ENCODE measurements around the gene FAM83G.

Gene FAM83G

DNA sequence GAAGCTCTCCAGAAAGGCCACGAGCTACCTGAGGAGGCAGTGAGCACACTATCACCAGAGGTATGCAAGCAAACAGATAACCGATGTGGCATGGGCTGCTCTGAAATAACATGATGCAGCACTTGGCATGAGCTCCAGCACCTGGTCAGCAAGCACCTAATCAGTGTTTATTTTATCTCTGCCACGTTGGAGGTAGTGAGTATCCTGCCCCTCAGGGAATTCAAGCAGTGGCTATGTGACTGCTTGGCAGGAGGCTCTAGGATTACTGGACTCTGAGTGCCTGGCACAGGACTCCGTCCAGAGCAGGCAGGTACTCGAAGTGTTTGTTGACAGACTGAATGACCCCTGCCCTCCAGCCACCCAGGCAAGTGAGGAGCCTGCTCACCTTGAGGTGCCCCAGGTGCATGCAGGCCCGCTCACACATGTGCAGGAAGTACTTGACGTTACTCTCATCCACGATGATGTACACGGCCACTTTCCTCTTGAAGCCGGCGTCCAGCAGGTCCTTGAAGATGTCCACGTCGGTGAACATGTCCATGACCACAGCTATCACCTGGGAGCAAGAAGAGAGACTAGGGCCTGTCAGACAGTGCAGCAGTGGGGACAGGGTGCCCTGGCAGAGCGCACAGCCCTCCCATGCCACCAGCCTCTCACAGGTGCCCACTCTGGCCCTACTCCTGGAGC, 16.6 kb downstream of the FAM83G start:
- DNase-seq = no peak

DNA sequence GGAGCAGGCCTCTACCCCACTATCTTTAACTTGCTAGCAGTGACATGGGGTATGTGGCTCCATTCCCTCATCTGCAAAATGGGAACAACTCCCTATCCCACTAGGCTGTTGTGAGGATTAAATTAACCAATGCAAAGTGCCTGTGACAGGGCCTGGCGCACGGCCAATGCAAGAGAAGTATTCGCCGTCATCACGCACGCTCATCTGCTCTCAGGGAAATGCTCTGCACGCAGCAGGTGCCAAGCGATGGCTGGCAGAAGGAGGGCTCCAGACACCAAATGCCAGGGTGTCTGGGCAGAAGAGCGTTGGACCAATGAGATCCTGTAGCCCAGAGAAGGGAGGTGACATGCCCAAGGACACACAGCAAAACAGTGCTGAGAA, 17.3 kb downstream of the FAM83G start:
- DNase-seq = no peak

DNA sequence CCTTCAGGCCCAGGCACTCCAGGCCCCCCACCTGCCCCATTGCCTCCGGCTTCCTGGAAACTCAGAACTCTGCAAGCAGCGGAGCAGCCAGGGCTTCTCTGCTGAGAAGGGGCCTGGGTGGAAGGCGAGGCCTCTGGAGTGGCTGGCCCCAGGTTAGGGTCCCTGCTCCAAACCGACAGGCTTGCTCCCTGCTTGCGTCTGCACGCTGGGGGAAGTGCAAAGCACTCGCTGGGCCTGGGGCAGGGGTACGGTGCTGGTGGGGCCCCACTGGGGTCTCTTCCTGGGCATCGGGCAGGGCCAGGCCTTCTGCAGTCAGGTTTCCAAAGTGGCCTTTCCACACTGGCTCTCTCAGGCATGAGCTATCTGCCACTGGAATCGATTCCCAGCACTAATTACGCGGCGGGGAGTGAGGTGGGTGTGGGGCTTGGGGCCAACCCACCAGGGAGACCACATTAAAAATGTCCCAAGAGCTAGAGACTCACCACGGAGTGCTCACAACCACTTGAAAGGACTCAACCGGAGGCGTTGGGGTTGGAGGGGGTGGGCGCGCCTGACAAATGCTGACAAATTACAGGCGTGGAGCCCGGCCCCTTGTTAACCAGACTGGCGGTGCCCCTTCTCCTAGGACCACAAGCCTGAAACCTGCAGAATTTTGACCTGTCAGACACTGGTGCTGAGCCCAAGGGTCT, 17.9 kb downstream of the FAM83G start:
- DNase-seq = no peak

DNA sequence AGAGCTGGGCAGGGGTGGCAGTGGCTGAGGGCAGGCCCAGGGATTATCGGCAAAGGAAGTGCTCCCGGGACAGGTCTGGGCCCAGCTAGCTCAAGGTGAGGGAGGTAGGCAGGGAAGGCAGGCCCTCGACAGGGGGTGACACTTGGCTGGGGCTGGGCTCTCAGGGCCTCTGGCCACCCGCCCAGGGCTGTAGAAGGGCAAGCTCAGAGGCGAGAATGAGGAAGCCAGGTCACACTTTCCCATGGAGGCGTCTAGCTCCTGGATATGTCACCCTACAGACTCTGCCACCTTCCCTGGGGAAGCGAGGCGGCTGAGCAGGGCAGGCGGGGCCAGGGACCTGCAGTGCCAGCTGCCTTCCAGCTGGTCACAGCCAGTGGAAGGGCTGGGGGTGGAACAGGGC, 19.1 kb downstream of the FAM83G start:
- DNase-seq = no peak

DNA sequence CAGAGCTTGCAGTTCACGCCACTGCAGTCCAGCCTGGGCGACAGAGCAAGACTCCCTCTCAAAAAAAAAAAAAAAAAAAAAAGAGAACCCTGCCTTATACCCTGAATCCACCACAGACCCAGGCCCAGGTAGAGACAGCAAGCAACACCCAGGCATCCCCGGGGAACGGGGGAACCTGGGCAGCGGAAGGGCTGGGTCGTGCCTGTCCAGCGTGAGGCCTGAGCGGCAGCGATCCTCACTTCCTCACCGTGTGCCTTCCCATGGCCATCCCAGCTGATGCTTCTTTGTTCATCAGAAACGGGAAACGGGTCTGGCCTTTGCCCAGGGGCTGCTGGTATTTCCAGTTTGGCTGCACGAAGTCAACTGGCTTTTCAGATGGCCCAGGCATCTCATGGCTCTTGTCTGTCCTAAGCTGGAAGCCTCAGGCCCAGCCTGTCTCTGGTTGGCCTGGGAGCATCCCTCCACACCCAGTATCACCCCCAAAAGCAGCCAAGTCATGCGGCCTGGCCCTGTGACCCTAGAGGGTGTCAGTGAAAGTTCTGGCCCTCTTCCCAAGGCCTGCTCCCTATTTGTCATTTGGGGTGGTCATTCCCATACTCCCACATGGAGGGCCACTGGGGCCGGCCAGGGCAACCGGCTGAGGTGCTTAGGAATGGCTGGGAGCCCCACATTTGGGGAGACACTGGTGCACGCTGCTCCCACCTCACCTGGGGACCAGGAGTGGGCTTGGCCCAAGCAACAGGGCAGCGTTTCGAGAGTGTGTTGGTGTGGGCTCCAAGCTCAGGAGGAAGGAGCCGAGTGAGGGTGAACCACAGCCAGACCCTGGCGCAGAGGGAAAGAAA, 20.1 kb downstream of the FAM83G start:
- DNase-seq = no peak

DNA sequence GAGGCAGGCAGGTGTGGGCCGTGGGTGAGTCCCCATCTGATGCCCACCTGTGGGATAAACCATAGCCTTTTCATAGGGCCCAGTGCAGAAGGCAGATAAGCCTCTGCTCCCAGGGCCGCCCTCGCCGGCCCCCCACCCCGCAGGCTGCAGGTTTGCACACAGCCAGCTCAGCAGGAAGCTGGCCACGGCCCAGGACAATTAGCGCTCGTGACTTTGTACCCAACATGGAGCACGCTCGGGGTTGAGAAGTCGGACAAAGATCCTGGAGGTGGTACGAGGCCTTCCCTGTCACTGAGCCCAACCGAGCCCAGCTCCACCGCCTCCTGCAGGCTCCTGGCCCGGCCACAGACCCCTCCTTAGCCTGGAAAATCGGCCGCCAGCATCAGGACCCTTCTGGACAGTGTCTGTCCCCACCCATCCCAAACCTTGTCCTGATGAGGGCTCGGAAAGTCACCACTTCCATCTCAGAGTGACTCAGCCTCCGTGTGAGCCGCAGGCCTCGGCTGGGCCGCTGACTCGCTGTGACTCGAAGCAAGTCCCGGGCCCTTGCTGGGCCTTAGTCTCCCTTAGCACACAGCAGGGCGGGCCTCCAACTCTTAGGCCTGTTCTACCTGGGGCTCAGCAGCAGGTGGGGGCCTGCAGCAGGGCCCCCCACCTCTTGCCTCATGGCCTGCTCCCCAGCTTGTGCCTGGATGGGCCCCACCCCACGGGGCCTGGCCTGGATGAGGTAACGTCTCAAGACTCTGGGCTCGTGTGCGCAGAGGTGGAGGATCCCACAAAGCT, 22.7 kb downstream of the FAM83G start:
- peak; percentile 58 for DNase-seq

DNA sequence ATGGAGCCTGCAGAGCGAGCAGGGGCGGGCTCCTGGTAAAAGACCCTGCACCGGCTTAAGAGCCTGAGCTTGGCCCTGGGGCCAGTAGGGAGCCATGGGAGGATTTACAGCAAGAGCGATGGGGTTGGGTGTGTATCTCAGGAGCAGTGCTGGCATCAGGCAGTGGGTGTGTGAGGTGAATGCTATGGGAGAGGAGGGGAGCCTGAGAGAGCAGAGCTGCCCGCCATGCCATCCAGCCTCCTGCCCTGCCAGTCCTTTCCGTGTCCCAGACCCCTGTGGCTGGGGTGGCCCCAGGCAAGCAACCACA, 23.3 kb downstream of the FAM83G start:
- no peak for DNase-seq

DNA sequence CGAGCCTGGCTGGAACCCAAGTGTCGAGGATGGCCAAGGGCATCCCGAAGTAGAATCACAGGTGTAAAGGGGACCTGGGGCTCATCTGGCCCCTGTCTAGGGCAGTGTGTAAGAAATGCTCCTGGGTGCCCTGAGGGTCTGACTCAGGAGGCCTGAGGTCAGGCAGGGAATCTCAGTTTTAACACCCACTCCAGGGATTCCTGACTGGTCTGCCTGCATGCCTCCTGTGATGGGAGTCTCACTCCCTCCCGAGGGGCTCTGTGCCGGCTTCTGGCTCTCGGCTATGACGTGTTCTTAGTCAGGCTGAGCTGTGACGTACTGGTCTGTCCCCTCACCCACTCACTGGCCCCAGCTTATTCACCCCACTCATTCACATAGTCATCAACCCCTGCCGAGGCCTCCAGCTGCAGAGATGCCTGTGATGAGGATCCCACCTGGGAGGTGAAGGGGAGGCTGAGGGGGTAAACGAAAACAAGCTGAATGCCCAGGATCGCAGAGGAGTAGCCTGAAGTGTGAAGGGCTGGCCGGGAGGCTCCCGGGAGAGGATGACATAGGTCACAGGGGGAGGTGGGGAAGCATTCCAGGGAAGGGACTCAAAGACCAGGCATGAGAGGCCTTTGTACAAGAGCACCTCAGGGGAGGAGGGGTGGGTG, 23.8 kb downstream of the FAM83G start:
- no peak for DNase-seq

DNA sequence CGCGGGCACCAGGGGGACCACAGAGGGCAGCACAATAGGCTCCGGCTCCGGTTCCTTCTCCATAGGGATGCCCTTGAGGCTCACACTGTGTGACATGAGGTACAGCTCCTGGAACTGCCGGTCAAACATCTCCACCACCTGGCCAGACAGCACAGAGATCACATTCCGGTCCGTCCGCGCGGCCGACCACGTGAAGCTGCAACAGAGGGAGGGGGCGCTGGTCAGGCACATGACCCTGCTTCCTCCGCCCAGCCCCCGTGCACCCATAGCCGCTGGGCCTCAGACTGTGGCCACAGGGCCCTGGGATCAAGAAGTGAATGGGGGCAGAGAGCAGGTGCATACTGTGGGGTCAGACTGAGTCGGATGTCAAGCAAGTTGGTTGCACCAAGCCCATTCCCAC, 25.9 kb downstream of the FAM83G start:
- DNase-seq = no peak

DNA sequence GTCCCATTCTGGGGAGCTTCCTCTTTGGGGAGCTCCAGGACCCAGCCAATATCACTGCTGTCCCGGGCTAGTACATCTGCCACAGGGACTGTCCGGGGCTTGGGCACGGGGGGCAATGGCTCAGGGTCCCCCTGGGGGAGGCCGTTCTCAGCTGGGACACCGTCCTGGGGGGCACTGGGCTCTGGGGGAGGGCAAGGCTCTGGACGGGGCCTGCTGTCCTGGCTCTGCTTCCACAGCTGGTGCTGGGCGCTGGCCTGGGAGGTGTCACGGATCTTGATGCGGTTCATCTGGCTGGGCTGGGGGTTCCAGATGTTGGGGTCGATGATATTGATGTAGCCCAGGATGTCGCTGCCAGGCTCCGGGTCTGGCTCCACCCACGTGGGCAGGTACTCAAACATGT, 26.5 kb downstream of the FAM83G start:
- no peak for DNase-seq

DNA sequence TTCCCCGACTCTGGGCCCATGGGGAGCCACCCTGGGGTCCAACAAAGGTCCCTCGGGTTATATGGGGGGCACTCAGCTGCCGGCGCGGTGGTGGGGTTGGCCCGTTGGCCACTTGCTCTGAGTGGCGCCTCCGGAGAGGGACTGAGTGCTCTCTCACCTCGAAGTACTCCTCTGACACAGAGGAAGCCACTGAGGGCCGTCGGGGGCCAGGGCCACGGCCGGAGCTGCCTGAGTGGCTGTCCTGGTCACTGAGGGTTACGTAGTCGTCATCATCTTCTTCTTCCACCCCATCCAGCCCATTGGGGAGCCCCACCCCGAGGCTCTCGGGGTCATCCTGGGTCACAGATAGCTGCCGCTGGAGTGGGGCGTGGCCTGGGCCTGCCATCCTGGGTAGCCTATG, 26.9 kb downstream of the FAM83G start:
- DNase-seq = no peak

DNA sequence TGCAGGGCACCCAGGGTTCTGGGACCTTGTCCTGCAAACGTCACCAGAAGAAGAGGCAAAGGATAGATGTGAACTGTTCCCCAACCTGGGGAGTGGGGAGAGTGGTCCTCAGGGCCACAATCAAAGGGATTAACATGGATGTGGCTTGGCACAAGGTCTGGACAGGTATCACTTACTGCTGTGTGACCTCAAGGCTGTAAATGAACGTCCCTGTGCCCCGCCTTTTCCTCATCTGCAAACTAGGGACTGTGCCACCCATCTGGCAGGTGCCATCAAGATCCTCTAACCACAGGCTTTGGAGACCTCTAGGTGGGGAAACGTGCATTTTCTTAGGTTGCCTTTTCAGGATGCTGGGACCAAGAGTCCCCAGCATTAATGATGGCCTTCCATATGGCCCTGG, 27.5 kb downstream of the FAM83G start:
- no peak for DNase-seq

DNA sequence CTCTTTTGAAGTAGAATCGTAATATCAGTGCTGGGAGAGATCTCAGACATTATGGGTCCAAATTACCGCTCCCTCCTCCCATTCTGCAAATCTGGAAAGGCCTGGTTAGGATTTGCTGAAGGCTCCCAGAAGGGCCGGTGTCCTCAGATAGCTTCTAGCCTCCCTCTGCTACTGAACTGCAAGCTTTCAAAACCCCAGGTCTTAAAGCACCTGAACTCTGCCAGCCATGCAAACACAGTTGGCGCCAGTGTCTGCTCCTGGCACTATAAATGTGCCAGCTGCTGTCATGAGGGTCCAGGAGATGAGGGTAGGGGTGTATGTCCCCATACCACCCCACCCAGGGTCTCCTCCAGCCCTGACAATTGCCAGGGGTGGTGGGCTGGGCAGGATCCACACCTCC, 28.4 kb downstream of the FAM83G start:
- no peak for DNase-seq

DNA sequence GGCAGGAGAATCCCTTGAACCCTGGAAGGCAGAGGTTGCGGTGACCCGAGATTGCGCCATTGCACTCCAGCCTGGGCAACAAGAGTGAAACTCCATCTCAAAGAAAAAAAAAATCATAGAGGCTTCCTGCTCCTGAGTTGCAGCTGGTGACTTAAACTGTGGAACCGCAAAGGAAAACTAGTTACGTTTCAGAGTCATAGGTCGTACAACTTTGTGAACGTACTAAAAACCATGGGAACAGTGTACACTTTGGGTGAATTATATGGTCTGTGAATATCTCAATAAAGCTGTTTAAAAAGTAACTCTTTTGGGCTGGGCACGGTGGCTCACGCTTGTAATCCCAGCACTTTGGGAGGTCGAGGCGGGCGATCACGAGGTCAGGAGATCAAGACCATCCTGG, 29.0 kb downstream of the FAM83G start:
- no peak for DNase-seq

DNA sequence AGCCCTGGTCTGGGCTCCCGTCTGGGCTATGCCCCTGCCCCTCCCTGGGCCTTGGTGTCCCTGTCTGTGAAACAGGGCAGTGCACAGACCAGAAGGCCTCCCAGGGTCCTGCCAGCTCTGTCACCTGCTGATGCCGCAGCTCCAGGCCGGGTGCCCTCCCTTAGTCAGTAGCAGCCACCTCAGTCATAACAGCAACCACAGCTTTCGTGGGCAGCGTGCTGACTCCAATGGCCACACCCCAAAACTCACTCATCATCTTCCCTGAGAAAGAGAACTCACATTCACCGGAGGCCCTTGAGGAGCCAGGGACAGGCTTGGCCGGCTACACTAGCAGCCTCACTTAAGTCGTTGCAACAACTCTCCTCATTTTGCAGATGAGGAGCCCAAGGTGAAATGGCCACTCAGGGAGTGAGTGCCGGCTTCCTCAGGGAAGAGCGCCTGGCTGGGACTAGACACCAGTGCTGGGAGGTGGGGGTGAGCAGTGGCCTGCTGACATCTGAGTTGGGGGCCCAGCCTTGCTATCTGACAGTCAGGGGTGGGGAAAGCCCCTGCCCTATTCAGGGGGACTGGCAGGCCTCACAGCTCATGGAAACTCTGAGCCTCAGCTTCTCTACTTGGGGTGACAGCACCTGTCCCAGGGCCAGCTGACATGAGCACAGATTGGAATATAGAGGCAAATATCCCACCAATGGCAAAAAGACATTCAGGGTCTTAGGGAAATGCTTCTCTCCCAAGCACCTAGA, 30.0 kb downstream of the FAM83G start:
- DNase-seq = no peak

DNA sequence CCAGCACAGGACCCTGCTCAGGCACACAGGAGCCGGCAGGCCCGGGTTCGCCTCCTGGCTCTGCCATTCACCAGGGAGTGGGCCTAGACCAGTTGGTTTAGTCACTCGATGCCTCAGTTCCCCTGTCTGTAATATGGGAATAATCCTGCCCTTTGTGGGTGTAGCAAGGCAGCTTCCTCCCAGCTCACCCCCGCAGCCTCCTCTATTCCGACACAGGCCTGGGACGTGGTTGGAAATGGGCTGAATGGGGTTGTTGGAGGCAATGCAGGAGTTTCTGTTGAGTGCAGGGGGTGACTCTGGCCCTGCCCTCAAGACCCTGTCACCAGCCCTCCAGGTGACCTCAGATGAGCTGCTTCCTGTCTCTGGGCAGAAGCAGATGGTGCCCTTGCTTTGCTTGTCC, 32.8 kb downstream of the FAM83G start:
- no peak for DNase-seq

DNA sequence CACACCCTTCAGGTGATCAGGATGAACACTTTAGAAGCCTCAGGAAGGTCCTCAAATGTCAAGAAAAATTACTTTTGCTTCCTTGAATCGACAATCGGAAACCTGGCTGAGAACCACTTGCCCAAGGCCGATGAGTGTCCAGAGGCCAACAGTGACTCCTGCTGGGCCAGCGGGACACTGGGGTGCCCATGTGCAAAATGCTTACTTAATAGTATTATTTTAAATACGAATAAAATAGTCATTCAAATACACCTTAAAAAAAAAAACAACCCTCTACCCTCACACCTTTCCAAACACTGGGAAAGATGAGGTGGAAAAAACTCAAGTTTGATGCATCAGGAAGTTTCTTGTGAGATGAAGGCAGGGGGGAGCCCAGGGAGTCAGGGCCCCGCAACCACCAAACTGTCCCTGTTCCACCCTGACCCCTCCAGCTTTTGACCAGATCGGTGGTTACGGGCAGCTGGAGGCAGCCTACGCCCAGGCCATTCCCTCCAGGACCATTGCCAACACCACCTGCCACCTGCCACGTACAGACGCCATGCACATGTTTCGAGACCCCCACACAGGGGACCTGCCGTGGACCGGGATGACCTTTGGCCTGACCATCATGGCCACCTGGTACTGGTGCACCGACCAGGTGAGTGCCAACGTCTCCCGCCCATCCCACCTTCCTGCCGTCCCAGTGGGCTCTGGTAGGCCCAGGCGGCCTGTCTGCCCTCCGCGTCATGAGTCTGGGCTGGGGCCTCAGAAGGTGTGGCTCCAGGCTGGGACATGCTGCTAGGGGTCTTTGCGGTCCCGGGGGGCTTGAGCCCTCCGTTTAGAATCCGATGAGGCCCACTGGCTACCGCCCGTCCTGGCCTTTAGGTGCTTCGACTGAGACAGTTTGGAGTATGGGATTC, 33.7 kb downstream of the FAM83G start:
- DNase-seq = no peak

DNA sequence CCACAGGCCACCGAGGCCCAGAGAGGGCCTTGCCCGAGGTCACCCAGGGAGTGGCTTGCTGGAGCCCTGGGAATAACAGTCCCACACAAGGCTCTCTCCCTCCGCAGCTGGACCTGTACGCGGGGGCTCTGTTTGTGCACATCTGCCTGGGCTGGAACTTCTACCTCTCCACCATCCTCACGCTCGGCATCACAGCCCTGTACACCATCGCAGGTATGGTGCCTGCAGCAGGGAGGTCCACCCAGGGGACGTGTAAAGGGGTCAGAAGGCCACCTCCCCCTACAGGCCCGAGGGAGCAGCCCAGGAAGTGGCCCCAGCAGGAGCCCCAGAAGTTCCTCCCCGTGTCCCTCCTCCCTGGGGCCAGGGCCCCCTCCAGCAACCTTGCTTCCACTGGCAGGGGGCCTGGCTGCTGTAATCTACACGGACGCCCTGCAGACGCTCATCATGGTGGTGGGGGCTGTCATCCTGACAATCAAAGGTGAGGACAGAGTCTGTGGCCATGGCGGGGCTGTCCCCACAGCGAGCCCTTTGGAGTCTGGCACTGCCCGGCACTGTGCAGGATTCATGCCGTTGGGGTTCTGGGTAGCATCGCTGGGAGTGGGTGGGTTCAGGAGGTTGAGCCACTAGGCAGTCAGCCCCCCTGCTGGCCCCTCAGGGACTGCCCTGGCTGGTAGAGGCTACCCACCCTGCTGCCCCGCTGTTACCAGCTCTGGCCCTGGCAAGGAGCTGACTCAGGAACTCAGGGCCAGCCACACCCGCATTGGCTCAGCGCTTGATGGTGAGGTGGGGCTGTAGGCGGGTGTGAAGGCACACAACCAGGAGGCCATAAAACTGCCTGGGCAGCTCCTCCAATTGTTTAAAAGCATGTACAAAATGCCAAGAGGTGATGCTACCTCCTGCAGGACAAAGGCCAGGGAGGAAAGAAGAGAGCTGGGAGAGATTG, 35.3 kb downstream of the FAM83G start:
- DNase-seq = no peak

DNA sequence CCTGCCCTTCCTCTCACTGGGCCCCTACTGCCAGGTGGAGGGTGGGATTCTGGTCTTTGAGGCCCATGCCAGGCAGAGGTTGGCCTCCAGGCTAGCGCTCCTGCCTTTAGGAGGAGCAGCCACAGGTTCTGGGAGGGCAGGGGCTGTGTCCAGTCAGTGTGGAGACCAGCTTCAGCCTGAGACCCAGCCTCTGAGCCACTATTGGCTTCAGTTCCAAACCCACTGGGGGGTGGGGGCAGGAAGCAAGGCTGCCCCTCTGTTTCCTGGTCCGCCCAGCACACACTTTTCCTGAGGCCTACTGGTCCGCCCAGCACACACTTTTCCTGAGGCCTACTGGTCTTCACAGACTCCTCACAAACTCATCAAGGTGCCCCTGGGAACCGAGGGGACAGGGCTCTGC, 36.2 kb downstream of the FAM83G start:
- DNase-seq = no peak

DNA sequence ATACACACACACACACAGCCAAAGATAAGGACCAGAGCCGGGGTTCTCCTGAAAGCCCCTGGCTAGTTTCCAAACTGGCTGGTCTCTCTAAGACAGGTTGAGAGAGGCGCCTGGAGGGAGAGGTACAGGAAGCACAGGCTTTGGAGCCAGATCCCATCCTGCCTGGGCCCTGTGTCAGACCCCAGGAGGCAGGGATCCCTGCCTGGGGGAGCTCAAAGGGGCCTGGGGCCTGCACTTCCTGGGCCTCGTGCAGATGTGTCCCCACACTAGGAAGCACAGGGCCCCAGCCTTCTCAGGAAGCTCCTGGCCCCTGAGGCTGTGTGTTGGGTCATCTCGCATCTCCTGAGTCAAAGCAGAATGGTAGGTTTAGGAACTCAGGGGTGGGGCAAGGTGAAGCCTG, 36.6 kb downstream of the FAM83G start:
- no peak for DNase-seq

Measured in amniotic stem cell (primary cell).